HepG2 (cell line): Measurements from ENCODE around the gene VPS18. TPM values are rescaled to one million over a fixed set of nuclear protein-coding genes. Genes with fewer than 3 reads are reported as not detected.

Source experiments
- AGO1 ChIP-seq: fragments of 200-400 bp; formaldehyde crosslinking; IDR thresholded peaks from 2 replicates; pipeline ENCODE4 v1.6.1; 2017; ENCODE audit warnings: mild to moderate bottlenecking, low read depth, low read length, moderate library complexity; ENCODE audit not compliant: poor library complexity, severe bottlenecking
- ISL2 ChIP-seq: sonication (generic); formaldehyde crosslinking; IDR thresholded peaks from 2 replicates; pipeline ENCODE4 v1.5.0; 2020; ENCODE audit warnings: missing genetic modification reagents
- RAD51 ChIP-seq: fragments of 450-650 bp; IDR thresholded peaks from 2 replicates; pipeline ENCODE4 v1.6.1; 2016; ENCODE audit warnings: borderline replicate concordance
- THYN1 ChIP-seq: sonication (generic); formaldehyde crosslinking; IDR thresholded peaks from 2 replicates; pipeline ENCODE4 v1.8.1; 2023; ENCODE audit warnings: low read depth, mild to moderate bottlenecking, moderate library complexity, missing genetic modification reagents, borderline replicate concordance
- ZNF777 ChIP-seq: sonication (generic); formaldehyde crosslinking; IDR thresholded peaks from 2 replicates; pipeline ENCODE4 v1.4.0; 2020; ENCODE audit warnings: missing genetic modification reagents
- ZNF790 ChIP-seq: sonication (generic); formaldehyde crosslinking; IDR thresholded peaks from 2 replicates; pipeline ENCODE4 v1.8.0; 2022; ENCODE audit warnings: missing genetic modification reagents, mild to moderate bottlenecking, borderline replicate concordance
- polyA plus RNA-seq, 8 experiments: library from polyadenylated mRNA; depleted of rRNA in 3 of 8; stranded (reverse) in 7 of 8; unstranded in 1 of 8; fragments of >200 nt; fragmentation: Illumina TruSeq in 4 of 8; extraction: Trizol in 4 of 8; gene quantifications; 2 replicates each; pipeline versions ENCODE4 v1.2.1 to v1.2.3, GENCODE V29; 2011 to 2016; ENCODE audit warnings: low read depth in 4 of 8, missing spikeins in 1 of 8, mixed read lengths in 1 of 8; ENCODE audit not compliant: insufficient read depth in 1 of 8
- total RNA-seq, 5 experiments: library from RNA; depleted of rRNA; stranded (reverse); fragments of >200 nt; fragmentation: Illumina TruSeq; extraction: Trizol; gene quantifications; 2 replicates each; pipeline ENCODE4 v1.2.3, GENCODE V29; 2016; ENCODE audit warnings: low read depth in 1 of 5
- TF ChIP-seq, protein P1 (sequence below): sonication (generic); formaldehyde crosslinking; IDR thresholded peaks from 2 replicates; pipeline ENCODE4 v1.5.1; 2020; ENCODE audit warnings: missing genetic modification reagents, mild to moderate bottlenecking, borderline replicate concordance
- TF ChIP-seq, protein P2 (sequence below): sonication (generic); formaldehyde crosslinking; IDR thresholded peaks from 2 replicates; pipeline ENCODE4 v1.5.1; 2020; ENCODE audit warnings: mild to moderate bottlenecking, missing genetic modification reagents, borderline replicate concordance
- TF ChIP-seq, protein P3 (sequence below): sonication (generic); formaldehyde crosslinking; IDR thresholded peaks from 2 replicates; pipeline ENCODE4 v1.4.0; 2020; ENCODE audit warnings: missing genetic modification reagents, borderline replicate concordance
- TF ChIP-seq, protein P4 (sequence below): sonication (generic); formaldehyde crosslinking; IDR thresholded peaks from 2 replicates; pipeline ENCODE4 v1.8.1; 2023; ENCODE audit warnings: mild to moderate bottlenecking, inconsistent platforms, moderate library complexity, missing genetic modification reagents, borderline replicate concordance
- TF ChIP-seq, protein P5 (sequence below): IDR thresholded peaks from 2 replicates; pipeline ENCODE4 v1.6.1; 2016; ENCODE audit warnings: missing biosample characterization, missing genetic modification reagents, low read depth

Gene VPS18
- total and polyA plus RNA-seq, 2 of the 13 experiments (the other 11 are each of a cell fraction or from before 2014, with no cell fraction given), result 5.8 to 17.0 TPM

DNA sequence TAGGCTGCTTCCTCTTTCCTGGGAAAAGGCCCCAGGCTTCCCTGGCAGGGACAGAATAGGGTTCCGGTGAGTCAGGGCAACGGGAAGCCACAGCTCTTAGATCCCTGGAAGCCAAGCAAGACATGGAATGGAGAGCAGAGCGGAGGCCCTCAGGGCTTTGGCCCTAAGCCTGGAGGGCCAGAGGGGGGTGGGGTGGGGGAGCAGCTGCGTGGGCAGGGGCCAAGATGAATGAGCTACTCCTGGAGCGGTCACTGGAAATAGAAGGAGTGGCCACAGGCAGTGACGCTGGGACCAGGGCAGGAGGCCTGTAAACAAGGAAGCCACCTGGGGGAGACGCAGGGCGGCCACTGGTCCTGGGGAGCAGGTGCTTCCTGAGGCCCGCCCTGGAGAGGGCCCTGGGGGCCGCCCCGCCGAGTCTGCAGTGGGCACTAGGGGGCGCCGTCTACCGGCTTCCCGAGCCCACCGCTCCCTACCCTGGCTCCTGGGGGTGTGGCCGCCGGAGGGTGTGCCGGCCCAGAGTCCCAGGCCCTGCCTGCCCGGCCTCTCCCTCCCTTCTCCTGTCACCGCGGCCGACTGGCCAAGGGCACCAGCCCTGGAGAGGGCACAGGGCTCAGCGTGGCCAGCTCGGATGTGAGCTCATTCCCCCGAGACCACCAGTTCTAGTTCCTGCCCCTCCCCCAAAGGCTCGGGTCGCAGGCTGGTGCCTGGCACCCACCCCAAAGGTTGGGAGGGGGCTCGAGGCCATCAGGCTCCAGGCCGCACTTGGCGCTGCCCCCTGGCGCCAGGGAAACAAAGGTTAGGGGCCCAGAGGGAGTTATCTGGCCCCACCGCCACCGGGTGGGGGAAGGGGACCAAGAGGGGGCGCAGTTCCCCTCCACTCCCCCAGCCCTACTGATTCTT, 12.1 kb downstream of the VPS18 start (continued):
- peak; percentile 21; the same call in 1 of the 2 replicates for TF ChIP-seq ISL2
- no peak for TF ChIP-seq ZNF777 (CRISPR knock-in tag)
- TF ChIP-seq, protein P1, sequence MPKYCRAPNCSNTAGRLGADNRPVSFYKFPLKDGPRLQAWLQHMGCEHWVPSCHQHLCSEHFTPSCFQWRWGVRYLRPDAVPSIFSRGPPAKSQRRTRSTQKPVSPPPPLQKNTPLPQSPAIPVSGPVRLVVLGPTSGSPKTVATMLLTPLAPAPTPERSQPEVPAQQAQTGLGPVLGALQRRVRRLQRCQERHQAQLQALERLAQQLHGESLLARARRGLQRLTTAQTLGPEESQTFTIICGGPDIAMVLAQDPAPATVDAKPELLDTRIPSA (CRISPR knock-in tag), result no peak
- TF ChIP-seq, protein P2, sequence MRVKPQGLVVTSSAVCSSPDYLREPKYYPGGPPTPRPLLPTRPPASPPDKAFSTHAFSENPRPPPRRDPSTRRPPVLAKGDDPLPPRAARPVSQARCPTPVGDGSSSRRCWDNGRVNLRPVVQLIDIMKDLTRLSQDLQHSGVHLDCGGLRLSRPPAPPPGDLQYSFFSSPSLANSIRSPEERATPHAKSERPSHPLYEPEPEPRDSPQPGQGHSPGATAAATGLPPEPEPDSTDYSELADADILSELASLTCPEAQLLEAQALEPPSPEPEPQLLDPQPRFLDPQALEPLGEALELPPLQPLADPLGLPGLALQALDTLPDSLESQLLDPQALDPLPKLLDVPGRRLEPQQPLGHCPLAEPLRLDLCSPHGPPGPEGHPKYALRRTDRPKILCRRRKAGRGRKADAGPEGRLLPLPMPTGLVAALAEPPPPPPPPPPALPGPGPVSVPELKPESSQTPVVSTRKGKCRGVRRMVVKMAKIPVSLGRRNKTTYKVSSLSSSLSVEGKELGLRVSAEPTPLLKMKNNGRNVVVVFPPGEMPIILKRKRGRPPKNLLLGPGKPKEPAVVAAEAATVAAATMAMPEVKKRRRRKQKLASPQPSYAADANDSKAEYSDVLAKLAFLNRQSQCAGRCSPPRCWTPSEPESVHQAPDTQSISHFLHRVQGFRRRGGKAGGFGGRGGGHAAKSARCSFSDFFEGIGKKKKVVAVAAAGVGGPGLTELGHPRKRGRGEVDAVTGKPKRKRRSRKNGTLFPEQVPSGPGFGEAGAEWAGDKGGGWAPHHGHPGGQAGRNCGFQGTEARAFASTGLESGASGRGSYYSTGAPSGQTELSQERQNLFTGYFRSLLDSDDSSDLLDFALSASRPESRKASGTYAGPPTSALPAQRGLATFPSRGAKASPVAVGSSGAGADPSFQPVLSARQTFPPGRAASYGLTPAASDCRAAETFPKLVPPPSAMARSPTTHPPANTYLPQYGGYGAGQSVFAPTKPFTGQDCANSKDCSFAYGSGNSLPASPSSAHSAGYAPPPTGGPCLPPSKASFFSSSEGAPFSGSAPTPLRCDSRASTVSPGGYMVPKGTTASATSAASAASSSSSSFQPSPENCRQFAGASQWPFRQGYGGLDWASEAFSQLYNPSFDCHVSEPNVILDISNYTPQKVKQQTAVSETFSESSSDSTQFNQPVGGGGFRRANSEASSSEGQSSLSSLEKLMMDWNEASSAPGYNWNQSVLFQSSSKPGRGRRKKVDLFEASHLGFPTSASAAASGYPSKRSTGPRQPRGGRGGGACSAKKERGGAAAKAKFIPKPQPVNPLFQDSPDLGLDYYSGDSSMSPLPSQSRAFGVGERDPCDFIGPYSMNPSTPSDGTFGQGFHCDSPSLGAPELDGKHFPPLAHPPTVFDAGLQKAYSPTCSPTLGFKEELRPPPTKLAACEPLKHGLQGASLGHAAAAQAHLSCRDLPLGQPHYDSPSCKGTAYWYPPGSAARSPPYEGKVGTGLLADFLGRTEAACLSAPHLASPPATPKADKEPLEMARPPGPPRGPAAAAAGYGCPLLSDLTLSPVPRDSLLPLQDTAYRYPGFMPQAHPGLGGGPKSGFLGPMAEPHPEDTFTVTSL (CRISPR knock-in tag), result no peak
- TF ChIP-seq, protein P3, sequence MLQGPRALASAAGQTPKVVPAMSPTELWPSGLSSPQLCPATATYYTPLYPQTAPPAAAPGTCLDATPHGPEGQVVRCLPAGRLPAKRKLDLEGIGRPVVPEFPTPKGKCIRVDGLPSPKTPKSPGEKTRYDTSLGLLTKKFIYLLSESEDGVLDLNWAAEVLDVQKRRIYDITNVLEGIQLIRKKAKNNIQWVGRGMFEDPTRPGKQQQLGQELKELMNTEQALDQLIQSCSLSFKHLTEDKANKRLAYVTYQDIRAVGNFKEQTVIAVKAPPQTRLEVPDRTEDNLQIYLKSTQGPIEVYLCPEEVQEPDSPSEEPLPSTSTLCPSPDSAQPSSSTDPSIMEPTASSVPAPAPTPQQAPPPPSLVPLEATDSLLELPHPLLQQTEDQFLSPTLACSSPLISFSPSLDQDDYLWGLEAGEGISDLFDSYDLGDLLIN (CRISPR knock-in tag), result no peak
- TF ChIP-seq, protein P4, sequence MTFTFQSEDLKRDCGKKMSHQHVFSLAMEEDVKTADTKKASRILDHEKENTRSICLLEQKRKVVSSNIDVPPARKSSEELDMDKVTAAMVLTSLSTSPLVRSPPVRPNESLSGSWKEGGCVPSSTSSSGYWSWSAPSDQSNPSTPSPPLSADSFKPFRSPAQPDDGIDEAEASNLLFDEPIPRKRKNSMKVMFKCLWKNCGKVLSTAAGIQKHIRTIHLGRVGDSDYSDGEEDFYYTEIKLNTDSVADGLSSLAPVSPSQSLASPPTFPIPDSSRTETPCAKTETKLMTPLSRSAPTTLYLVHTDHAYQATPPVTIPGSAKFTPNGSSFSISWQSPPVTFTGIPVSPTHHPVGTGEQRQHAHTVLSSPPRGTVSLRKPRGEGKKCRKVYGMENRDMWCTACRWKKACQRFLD (CRISPR knock-in tag), result no peak
- TF ChIP-seq RAD51, result no peak
- no peak for TF ChIP-seq THYN1 (CRISPR knock-in tag)
- TF ChIP-seq ZNF790 (CRISPR knock-in tag), result no peak
- TF ChIP-seq, protein P5, sequence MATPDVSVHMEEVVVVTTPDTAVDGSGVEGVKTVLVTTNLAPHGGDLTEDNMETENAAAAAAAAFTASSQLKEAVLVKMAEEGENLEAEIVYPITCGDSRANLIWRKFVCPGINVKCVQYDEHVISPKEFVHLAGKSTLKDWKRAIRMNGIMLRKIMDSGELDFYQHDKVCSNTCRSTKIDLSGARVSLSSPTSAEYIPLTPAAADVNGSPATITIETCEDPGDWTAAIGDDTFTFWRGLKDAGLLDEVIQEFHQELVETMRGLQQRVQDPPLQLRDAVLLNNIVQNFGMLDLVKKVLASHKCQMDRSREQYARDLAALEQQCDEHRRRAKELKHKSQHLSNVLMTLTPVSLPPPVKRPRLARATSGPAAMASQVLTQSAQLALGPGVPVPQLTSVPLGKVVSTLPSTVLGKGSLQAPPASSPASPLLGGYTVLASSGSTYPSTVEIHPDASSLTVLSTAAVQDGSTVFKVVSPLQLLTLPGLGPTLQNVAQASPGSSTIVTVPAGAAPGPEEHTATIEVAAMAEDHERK (CRISPR knock-in tag), result no peak
- peak; percentile 58 for TF ChIP-seq AGO1
